ENCODE measurements around the gene SNX10. TPM values are rescaled to one million over a fixed set of nuclear protein-coding genes. Genes with fewer than 3 reads are reported as not detected.

The SNX10 gene
- total RNA-seq, 1 experiment from 2014 or later = 9.4 TPM

- no peak overlapping the region for H3K27ac Mint-ChIP-seq
- no peak overlapping the region for H3K27ac ChIP-seq (ENCODE audit: insufficient read length, low read depth, low read length)
- no peak overlapping the region for H3K23ac ChIP-seq (ENCODE audit: insufficient read length, low read depth, low read length)
- no peaks in the 10 kb centered on the region for H4K20me1 ChIP-seq (ENCODE audit: control insufficient read depth, insufficient read depth, insufficient read length)
- H4K91ac ChIP-seq (ENCODE audit: insufficient read length, low read depth, low read length) = no peak overlapping the region
- no peak overlapping the region for H2AK5ac ChIP-seq (ENCODE audit: insufficient read length, low read length)
- H3K23me2 ChIP-seq (ENCODE audit: insufficient read length, low read depth, low read length, poor library complexity, severe bottlenecking) = no peaks in the 10 kb centered on the region
- TF ChIP-seq, protein P1, sequence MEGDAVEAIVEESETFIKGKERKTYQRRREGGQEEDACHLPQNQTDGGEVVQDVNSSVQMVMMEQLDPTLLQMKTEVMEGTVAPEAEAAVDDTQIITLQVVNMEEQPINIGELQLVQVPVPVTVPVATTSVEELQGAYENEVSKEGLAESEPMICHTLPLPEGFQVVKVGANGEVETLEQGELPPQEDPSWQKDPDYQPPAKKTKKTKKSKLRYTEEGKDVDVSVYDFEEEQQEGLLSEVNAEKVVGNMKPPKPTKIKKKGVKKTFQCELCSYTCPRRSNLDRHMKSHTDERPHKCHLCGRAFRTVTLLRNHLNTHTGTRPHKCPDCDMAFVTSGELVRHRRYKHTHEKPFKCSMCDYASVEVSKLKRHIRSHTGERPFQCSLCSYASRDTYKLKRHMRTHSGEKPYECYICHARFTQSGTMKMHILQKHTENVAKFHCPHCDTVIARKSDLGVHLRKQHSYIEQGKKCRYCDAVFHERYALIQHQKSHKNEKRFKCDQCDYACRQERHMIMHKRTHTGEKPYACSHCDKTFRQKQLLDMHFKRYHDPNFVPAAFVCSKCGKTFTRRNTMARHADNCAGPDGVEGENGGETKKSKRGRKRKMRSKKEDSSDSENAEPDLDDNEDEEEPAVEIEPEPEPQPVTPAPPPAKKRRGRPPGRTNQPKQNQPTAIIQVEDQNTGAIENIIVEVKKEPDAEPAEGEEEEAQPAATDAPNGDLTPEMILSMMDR (conservative IDR thresholded peaks at IDR 0.05) = no peak
- H3K27me3 Mint-ChIP-seq (ENCODE audit: low read depth) = no peaks in the 10 kb centered on the region
- H3K9me3 ChIP-seq (ENCODE audit: control insufficient read depth, low read depth, low read length) = no peaks in the 10 kb centered on the region
- H3K79me2 ChIP-seq (ENCODE audit: insufficient read depth, low read length) = no peaks in the 10 kb centered on the region
- 0 out of 2 replicates have a peak, but pooled peaks cover 2% of the 10 kb centered on the region for H3K4me1 ChIP-seq (ENCODE audit: insufficient read depth, low read length)
- no peak overlapping the region for H2AFZ ChIP-seq (ENCODE audit: low read length)
- no peak overlapping the region for H3K56ac ChIP-seq (ENCODE audit: insufficient read length, low read depth, low read length)
- DNase-seq = no peak
- WGBS (ENCODE audit: extremely low coverage, insufficient read length, low lambda C conversion rate) = no CpG with 5 or more reads among the region's 4 CpGs
- no peaks in the 10 kb centered on the region for H3K79me1 ChIP-seq (ENCODE audit: insufficient read depth, low read depth, low read length, poor library complexity, severe bottlenecking)
- H3K4me2 ChIP-seq (ENCODE audit: insufficient read depth, insufficient read length, low read length) = no peak overlapping the region
- H3K18ac ChIP-seq (ENCODE audit: insufficient read length, low read depth, low read length) = no peak overlapping the region
- no peak overlapping the region for H3K4me3 Mint-ChIP-seq
- no peak overlapping the region for H2BK120ac ChIP-seq (ENCODE audit: low read depth, low read length, poor library complexity, severe bottlenecking)
- no peak overlapping the region for H2BK15ac ChIP-seq (ENCODE audit: low read depth, low read length)
- no peak overlapping the region for H2BK12ac ChIP-seq (ENCODE audit: insufficient read length, low read depth, low read length)
- no peak overlapping the region for H4K8ac ChIP-seq (replicated peaks; ENCODE audit: insufficient read length, low read depth, low read length)
- peaks cover 5 to 19% of the 10 kb centered on the region in 2 experiments; a peak in 3 of 4 replicates for H3K4me1 Mint-ChIP-seq
- no peaks in the 10 kb centered on the region; a peak in 1 of 7 replicates for H3K36me3 Mint-ChIP-seq (ENCODE audit: insufficient read depth in 1 of 3, low read depth in 3 of 3)
- H4K5ac ChIP-seq (ENCODE audit: insufficient read length, low read depth, low read length) = no peak overlapping the region
- no peak overlapping the region for H3K4ac ChIP-seq (ENCODE audit: low read depth, low read length)
- H3T11ph ChIP-seq (ENCODE audit: low read length) = no peak overlapping the region
- H3K14ac ChIP-seq (ENCODE audit: insufficient read depth, low read length) = no peak overlapping the region
- H2BK20ac ChIP-seq (ENCODE audit: low read depth, low read length, poor library complexity, severe bottlenecking) = no peak overlapping the region
- no peak overlapping the region for H3K9ac ChIP-seq (ENCODE audit: extremely low read depth, insufficient read length, low read length)
- no peak overlapping the region for H2BK5ac ChIP-seq (ENCODE audit: insufficient read length, low read length)
- H3K27me3 ChIP-seq (ENCODE audit: insufficient read depth, low read length) = no peaks in the 10 kb centered on the region; the same call in 1 of the 2 replicates
- H3K9me3 Mint-ChIP-seq = no peaks in the 10 kb centered on the region; a peak in 1 of 5 replicates
Measured at GRCh38 chr7:26308551-26308950, 16.9 kb downstream of the SNX10 start.

Measured in H9 (cell line).